A673 (cell line): ENCODE data around the gene TUT7. TPM values are rescaled to one million over a fixed set of nuclear protein-coding genes. Genes with fewer than 3 reads are reported as not detected.
A peak's percentile ranks its signal among the peaks of the same experiment; 100 is the strongest.
"Not testable (repeated sequence)": the region's sequence is repeated elsewhere in the genome, so short reads cannot be mapped to it uniquely, and the experiment has no call there.

ENCODE experiments used
- Bru-seq: library from RNA; stranded (reverse); fragments of 400-500 nt; gene quantifications from one replicate; lab custom pipeline; 2021; lab: Mats Ljungman, UMichigan
- BruChase-seq, 2 experiments: library from RNA; stranded (reverse); fragments of 400-500 nt; gene quantifications; one replicate each; lab custom pipeline; 2021; lab: Mats Ljungman, UMichigan
- BruUV-seq: library from RNA; stranded (reverse); fragments of 400-500 nt; replicated peaks from 2 replicates; lab custom pipeline; 2021; lab: Mats Ljungman, UMichigan
- CTCF ChIA-PET: fragments of 300-600 bp; sonication (Branson Sonifier 250); formaldehyde crosslinking; loops from one replicate; lab custom pipeline; 2022; ENCODE audit warnings: antibody characterized with exemption; lab: Charles Lee
- POLR2A ChIA-PET: fragments of 300-600 bp; sonication (Branson Sonifier 250); formaldehyde crosslinking; loops from one replicate; lab custom pipeline; 2022; ENCODE audit warnings: antibody characterized with exemption; ENCODE audit not compliant: low non-redundant PET; lab: Charles Lee
- DNase-seq: peaks from one replicate; pipeline ENCODE4 v3.0.0-alpha.2; 2015; ENCODE audit warnings: low spot score
- H3K27ac ChIP-seq: fragments of 200-600 bp; sonication (generic); 2 replicates; pipeline ENCODE4 v1.5.1; 2016; ENCODE audit warnings: mixed run types, low read depth, mild to moderate bottlenecking, mixed read lengths, antibody characterized with exemption, low read length; ENCODE audit not compliant: poor library complexity, severe bottlenecking
- H3K27me3 ChIP-seq: fragments of 200-600 bp; sonication (generic); replicated peaks from 2 replicates; pipeline ENCODE4 v1.6.1; 2017; ENCODE audit warnings: mixed run types, low read depth, mild to moderate bottlenecking, mixed read lengths, antibody characterized with exemption, low read length; ENCODE audit not compliant: insufficient read depth, poor library complexity
- H3K36me3 ChIP-seq: fragments of 200-600 bp; sonication (generic); 2 replicates; pipeline ENCODE4 v1.6.1; 2016; ENCODE audit warnings: mixed run types, mild to moderate bottlenecking, mixed read lengths, antibody characterized with exemption, low read length; ENCODE audit not compliant: insufficient read depth, poor library complexity, severe bottlenecking
- H3K4me1 ChIP-seq: fragments of 200-600 bp; sonication (generic); 2 replicates; pipeline ENCODE4 v1.6.1; 2017; ENCODE audit warnings: mixed run types, mild to moderate bottlenecking, mixed read lengths, antibody characterized with exemption, low read length; ENCODE audit not compliant: insufficient read depth, poor library complexity, severe bottlenecking
- H3K4me3 ChIP-seq: fragments of 200-600 bp; sonication (generic); 2 replicates; pipeline ENCODE4 v1.5.1; 2016; ENCODE audit warnings: low read depth, mixed run types, mild to moderate bottlenecking, mixed read lengths, low read length; ENCODE audit not compliant: poor library complexity, severe bottlenecking
- H3K9me3 ChIP-seq: fragments of 200-600 bp; sonication (generic); 2 replicates; pipeline ENCODE4 v1.6.1; 2016; ENCODE audit warnings: mixed run types, low read depth, mild to moderate bottlenecking, mixed read lengths, antibody characterized with exemption, low read length; ENCODE audit not compliant: poor library complexity, severe bottlenecking
- CTCF ChIP-seq: fragments of 300-800, 200-600 bp; sonication (generic); conservative IDR thresholded peaks from 2 replicates; pipeline ENCODE4 v1.5.1; 2017; ENCODE audit warnings: low read depth, mild to moderate bottlenecking, antibody characterized with exemption, low read length, moderate library complexity, mixed read lengths
- EZH2 ChIP-seq: fragments of 200-600 bp; sonication (generic); IDR thresholded peaks from 2 replicates; pipeline ENCODE4 v1.6.1; 2017; ENCODE audit warnings: borderline replicate concordance, low read depth, mild to moderate bottlenecking, mixed read lengths, antibody characterized with exemption, low read length; ENCODE audit not compliant: poor library complexity, severe bottlenecking
- intact Hi-C: fragments of 100-400 bp; cut with micrococcal nuclease; formaldehyde crosslinking; loops from one replicate; pipeline ENCODE4 v1.10.0; 2022; ENCODE audit not compliant: unreplicated experiment
- long read RNA-seq: library from polyadenylated mRNA; stranded (forward); transcript quantifications from one replicate; pipeline ENCODE4 v2.0.0, GENCODE V29; 2022
- total RNA-seq: library from RNA; stranded (reverse); gene quantifications from 2 replicates; pipeline ENCODE4 v1.2.3, GENCODE V29; 2021

The TUT7 gene
- total RNA-seq: 18.4 and 22.7 TPM in 2 replicates
- percentile 81 among the genes with signal in this experiment for Bru-seq, nascent RNA
- percentile 77 among the genes with signal in this experiment for BruChase-seq, experiment 1, labeled RNA remaining after a 2-hour chase
- percentile 75 among the genes with signal in this experiment for BruChase-seq, experiment 2, labeled RNA remaining after a 6-hour chase
- long read RNA-seq, full-length matches to known transcripts: 7 of 15 reads
- long read RNA-seq, partial matches to known transcripts: 5 of 15 reads
- long read RNA-seq, other reads (novel, unspliced or antisense): 3 of 15 reads

GRCh38 chr9:86354011-86354817 lies at the start of gene TUT7:
Gene TUT7 (minus strand): TSS chr9:86354410. CDS start chr9:86353199, 1,211 bp downstream.
- Histone ChIP-seq H3K4me1 (peaks cover 16% of the 10 kb centered on the region), H3K4me3 (peak within 1 kb of the TSS; percentile 92), H3K36me3 (no peaks in the 10 kb centered on the region), H3K27ac (peak within 1 kb of the TSS; percentile 90), H3K27me3 (no peaks in the 10 kb centered on the region), H3K9me3 (no peaks in the 10 kb centered on the region)
- TF ChIP-seq CTCF (no peak), EZH2 (no peak)
- intact Hi-C loops: loop anchor here (5.0 kb wide), 1 partner anchor 67 kb away; no protein-coding TSS in a partner anchor
- ChIA-PET CTCF (no interaction called here), POLR2A (no interaction called here)
- BruUV-seq: no TSS peak
- DNase-seq: peak; percentile 98

- Histone ChIP-seq H3K4me1 (peaks cover 10% of the 10 kb centered on the region), H3K36me3 (no peaks in the 10 kb centered on the region), H3K9me3 (no peaks in the 10 kb centered on the region), H3K4me3 (no peak overlapping the region), H3K27me3 (no peaks in the 10 kb centered on the region), H3K27ac (no peak overlapping the region)
- POLR2A ChIA-PET: no interaction called here
- CTCF ChIA-PET: no interaction called here
- intact Hi-C loops: no loop called here
- TF ChIP-seq CTCF (no peak), EZH2 (no peak)
- BruUV-seq: no TSS peak
- DNase-seq: no peak
Measured at GRCh38 chr9:86402591-86402990, 48.4 kb upstream of the TUT7 start.

GRCh38 chr9:86396412-86396811 lies 42.2 kb upstream of the TUT7 start:
- intact Hi-C loops: no loop called here
- H3K4me3 ChIP-seq: no peak overlapping the region
- no peaks in the 10 kb centered on the region for H3K27me3 ChIP-seq
- no peak overlapping the region for H3K27ac ChIP-seq
- TF ChIP-seq CTCF (no peak), EZH2 (no peak)
- ChIA-PET POLR2A (no interaction called here), CTCF (no interaction called here)
- BruUV-seq: no TSS peak
- H3K36me3 ChIP-seq: no peaks in the 10 kb centered on the region
- no peak for DNase-seq
- no peaks in the 10 kb centered on the region for H3K9me3 ChIP-seq
- no peaks in the 10 kb centered on the region for H3K4me1 ChIP-seq

- H3K9me3 ChIP-seq, BruUV-seq, DNase-seq, H3K27me3 ChIP-seq, intact Hi-C loops, POLR2A ChIA-PET, H3K36me3 ChIP-seq, H3K27ac ChIP-seq, H3K4me1 ChIP-seq, H3K4me3 ChIP-seq, CTCF ChIA-PET: not testable (repeated sequence)
Measured at GRCh38 chr9:86390184-86390583, 36.0 kb upstream of the TUT7 start.
